HG02970 (cell line): ENCODE results near the gene MARCHF9.
A peak's percentile ranks its signal among the peaks of the same experiment; 100 is the strongest.
"Not testable (repeated sequence)": the region's sequence is repeated elsewhere in the genome, so short reads cannot be mapped to it uniquely, and the experiment has no call there.

ENCODE experiments used
- ATAC-seq: cut with Tn5 transposase; IDR thresholded peaks from one replicate; pipeline ENCODE4 v1.9.1; 2021; ENCODE audit warnings: mild to moderate bottlenecking, moderate library complexity, moderate number of reproducible peaks; ENCODE audit not compliant: unreplicated experiment, low FRiP score

MARCHF9 gene

DNA sequence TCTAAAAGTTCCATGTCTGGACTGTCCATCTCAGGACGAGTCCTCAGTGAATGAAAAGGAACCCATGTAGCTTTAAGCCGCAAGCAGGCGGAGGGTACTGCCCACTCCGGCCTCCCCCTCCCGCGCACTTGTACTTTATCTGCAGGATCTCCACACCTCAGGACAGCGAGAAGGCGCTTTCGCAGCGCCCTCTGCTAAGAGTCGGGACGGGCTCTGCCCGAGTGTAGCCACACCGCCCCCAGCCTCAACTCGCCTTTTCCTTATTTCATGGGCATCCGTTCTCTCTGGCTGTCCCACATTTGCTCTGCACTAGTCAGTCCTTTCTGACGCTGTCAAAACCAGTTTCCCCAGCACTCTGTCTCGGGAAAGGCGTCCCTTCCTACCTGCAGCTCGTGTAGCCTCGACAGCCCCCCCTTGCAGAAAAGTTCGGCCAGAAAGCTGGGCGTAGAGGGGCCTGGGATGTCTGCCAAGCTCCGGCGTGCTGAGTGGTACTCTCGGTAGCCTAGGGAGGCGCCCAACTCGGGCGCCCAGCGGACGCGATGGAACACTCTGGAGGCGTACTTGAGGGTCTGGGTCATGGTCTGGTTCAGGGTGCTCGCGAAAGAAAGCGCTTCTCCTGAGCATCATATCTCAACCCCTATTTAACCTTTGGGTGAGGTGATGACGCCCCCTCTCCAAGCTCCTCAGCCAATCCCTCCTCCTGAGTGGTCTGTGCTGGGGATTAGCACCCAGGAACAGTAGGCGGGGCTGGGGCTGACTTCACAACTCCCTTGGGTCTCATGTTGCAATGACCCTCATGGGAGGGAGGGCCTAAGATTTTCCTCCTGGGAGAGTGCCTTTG lies 11.8 kb downstream of the MARCHF9 start, which contains the start of gene CYP27B1:
TSS of gene CYP27B1 (minus strand) at position 615 of the 841 bp plus-strand sequence. CDS start at position 578, 37 bp downstream.
- ATAC-seq = no peak

DNA sequence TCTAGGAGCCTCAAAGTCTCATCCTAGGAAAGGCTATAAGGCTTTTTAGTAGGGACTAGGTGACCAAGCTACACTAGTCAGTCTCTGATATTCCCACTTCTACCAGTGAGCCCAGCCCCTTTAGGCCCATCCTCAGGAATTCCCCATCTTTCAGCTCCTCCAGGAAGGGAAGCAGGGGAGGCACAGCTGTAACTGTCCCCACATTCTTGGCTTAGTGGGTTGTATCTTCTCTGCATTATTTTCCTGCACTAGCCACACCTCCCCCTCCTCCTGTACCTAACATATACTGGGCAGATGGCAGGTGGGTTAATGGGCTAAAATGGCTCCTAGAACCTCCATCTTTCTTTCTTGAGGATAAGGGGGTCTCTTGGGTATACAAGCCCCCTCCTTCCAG lies 12.4 kb downstream of the MARCHF9 start:
- ATAC-seq = no peak

DNA sequence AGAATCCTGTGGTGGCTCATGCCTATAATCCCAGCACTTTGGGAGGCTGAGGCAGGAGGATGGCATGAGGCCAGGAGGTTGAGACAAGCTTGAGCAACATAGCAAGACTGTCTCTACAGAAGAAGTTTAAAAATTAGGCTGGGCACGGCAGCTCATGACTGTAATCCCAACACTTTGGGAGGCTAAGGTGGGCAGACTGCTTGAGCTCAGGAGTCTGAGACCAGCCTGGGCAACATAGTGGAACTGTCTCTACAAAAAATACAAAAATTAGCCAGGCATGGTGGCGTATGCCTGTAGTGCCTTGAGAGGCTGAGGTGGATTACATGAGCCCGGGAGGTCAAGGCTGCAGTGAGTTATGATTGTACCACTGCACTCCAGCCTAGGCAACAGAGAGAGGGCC lies 13.0 kb downstream of the MARCHF9 start:
- ATAC-seq = no peak

DNA sequence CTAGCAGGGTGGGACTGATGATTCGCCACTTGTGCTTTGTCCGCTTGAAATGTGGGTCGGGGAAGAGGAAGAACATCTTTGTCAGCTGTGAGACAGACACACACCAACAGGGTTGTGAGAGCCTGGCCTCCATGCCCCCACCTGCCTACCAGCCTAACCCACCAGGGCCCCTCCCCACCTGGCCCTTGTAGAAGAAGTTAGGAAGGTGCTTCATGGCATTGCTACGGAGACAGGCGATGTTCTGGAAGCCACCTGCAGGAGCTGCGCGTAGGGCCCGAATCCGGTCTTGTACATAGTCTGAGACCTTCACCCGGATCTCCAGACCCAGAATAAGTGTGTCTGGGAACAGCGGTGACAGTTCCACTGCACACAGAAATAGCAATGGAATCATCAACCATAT lies 14.7 kb downstream of the MARCHF9 start:
- ATAC-seq = no peak

DNA sequence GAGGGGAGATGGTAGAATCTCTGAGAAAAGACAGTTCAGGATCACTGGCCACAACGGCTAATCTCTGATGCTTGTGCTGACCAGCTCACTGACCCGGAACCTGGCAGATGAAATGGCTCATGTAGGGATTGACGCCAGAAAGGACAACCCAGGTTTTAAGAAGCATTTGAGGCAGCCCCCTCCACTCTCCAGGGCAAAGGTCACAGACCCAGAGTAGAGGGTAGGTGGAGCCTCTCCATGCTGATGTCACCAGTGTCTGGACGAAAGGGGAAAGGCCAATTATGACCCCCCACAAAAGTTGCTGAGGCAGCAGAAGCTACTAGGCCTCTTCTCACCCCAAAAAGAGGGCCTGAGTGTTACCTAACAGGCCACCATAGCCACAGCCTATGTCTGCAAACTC lies 15.8 kb downstream of the MARCHF9 start:
- no peak for ATAC-seq

DNA sequence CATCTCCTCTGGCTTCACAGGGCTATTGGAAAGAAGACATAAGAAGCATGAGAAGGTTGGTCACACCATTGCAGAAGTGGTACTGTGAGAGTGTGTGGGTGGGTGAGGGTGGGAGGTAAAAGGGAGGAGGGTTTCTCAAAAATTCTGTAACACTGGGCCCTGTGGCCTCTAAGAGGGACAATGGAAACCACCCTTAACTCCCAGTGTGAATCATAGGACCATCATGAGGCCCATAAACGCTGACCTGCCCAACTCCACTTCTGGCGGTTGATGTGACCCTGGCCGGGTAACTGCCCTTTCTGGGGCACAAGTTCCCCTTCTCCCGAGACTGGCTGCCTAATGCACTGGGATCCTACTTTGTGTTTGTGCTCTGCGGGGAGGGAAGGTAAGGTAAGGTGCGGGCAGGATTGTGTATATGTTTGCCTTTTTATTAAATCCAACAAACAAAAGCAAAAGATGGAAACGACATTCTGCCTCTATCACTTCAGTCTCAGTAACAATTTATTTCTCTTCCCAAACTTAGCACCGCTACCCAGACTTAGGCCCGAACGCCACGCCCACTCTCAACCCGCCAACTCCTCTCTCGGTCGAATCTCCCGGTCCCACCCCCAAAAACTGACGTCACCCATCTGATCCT lies 16.5 kb downstream of the MARCHF9 start:
- peak; percentile 52 for ATAC-seq

DNA sequence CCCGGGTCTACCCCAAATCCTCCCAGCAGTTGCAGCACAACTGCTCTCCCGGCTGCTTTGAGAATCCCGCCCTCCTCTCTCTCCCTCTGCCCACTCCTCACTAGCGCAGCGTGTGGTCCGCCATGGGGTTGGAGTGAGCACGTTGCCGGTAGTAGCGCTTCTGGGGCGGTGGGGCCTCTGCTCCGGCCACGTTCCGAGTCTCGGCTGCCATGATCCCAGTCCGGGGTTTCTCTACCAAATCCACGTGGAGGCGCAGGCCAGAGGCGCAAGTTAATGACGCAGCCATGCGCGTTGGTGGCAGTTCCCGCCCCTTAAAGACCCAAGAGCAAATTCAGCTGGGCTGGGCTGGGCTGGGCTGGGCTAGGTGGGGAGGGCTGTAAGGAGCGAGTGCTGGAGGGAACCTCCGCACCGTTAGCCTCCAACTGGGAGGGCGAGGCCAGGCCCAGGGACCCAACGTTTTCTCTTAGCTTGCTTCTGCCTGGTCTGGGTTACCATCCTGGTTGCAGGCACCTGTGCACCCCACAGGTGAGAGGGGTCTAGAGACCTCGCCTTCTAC lies 17.0 kb downstream of the MARCHF9 start, which contains the start of gene METTL1:
TSS of gene METTL1 (minus strand) at position 233 of the 556 bp plus-strand sequence. CDS start at position 211, 22 bp downstream.
- ATAC-seq = peak; percentile 84

DNA sequence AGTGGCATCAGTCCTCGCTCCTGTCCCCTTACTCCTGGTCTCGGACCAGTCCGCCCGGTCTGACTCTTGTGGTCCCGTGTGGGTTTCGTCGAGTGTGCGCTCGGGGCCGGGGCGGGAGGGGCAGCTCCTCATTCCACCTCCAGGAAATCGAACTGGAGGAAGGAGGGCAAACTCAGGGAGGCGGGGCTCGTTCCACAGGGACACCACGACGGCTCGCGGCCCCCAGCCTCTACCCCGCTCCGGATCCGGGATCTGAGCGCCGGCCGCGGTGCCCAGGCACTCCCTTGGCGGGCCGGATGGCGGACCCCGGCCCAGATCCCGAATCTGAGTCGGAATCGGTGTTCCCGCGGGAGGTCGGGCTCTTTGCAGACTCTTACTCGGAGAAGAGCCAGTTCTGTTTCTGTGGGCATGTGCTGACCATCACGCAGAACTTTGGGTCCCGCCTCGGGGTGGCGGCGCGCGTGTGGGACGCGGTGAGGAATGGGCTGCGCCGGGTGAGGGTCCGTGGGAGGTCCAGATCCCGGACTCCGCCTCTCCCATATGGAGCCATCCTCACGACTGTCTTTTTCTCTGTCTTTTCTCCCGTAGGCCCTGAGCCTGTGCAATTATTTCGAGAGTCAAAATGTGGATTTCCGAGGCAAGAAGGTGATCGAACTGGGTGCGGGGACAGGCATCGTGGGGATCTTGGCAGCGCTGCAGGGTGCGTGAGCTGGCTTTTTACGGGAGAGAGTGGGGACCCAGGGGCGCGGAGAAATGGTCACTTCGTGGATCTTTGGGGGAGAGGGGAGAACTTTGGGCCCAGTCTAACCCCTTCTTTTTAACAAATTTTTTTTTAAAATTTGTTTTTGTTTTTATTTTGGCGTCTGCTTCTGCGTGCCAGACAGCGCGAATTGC lies 17.8 kb downstream of the MARCHF9 start, which contains the start of gene EEF1AKMT3:
TSS of gene EEF1AKMT3 (plus strand) at position 186 of the 894 bp plus-strand sequence. CDS start at position 297, 111 bp downstream.
- ATAC-seq = peak; percentile 5

DNA sequence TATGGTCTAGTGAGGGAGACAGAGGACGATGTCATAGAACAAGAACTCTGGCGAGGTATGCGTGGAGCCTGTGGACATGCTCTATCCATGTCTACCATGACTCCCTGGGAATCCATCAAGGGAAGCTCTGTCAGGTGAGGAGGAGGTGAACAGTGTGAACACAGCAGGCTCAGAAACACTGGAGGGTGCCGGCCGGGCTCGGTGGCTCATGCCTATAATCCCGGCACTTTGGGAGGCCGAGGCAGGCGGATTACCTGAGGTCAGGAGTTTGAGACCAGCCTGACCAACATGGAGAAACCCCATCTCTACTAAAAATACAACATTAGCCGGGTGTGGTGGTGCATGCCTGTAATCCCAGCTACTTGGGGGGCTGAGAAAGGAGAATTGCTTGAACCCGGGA lies 19.7 kb downstream of the MARCHF9 start:
- not testable (repeated sequence) for ATAC-seq

DNA sequence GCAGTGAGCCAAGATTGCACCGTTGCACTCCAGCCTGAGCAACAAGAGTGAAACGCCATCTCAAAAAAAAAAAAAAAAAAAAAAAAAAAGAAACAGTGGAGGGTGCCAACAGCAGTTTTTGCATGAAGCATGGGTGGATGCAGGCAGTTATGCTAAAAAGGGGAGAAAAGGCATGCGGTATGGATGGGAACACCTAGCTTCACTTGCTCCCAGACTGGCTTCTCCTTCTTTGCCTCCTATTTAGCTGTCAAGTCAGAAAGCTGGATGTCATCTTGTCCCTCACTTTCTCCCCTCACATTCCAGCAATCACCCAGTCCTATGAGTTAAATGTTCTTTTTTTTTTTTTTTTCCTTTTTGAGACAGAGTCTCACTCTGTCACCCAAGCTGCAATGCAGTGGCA lies 20.1 kb downstream of the MARCHF9 start:
- ATAC-seq = no peak

DNA sequence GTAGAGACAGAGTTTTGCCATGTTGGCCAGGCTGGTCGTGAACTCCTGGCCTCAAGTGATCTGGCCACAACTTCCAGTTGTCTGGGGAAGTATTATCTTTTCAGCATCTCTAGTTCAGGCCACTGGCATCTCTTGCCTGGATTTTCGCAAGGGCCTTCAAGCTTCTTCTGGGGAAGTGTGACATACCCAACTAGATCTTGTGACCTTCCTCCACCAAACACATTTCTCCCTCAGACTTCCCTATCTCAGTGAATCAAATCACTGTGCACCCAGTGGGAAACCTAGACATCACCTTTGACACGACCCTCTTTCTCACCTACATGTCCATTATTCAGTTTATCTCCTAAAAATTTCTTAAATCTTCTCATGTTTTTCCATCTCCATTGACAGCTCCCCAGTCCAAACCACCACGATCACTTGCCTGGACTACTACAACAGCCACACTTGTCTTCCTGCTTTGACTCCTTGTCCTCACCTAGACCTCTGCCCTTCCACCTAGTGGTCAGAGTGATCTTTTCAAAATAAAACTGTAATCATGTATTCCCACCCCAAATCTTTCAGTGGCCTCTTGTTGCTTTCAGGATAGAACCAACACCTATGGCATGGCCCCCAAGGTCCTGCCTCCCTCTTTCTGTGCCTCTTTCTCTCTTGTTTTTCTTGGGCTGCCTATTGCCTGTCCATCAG lies 20.8 kb downstream of the MARCHF9 start:
- ATAC-seq = no peak

DNA sequence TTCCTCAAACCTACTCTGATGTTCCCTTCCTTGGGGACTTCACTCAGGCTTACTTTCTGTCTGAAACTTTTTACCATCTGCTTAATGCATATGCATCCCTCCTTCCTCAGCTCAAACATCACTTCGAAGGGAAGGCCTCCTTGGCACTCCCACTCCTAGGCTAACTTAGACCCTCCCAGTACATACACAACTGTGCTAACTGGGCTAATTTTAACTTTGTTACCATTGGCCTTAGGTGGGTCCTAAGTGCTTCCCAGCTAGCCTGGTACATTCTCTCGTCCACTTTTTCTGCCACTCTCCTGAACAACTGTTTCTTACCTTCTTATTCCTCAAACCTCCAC lies 21.3 kb downstream of the MARCHF9 start:
- no peak for ATAC-seq

DNA sequence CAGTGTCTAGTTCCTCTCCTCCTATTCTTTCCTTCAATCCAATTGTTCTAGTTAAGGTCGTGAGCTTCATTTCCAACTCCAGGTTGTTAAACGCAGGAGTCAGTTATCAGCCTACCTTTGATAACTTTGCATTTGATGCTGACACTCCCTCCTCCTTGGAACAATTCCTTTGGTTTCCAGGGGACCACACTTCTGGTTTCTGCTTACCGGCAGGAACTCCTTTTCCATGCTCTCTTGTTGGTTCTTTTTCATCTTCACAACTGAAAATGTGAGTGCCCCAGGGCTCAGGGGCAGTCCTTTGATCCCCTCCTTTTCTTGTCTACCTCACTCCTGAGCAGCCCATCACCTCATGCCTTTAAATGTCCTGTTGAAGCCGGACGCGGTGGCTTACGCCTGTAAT lies 22.5 kb downstream of the MARCHF9 start:
- no peak for ATAC-seq

DNA sequence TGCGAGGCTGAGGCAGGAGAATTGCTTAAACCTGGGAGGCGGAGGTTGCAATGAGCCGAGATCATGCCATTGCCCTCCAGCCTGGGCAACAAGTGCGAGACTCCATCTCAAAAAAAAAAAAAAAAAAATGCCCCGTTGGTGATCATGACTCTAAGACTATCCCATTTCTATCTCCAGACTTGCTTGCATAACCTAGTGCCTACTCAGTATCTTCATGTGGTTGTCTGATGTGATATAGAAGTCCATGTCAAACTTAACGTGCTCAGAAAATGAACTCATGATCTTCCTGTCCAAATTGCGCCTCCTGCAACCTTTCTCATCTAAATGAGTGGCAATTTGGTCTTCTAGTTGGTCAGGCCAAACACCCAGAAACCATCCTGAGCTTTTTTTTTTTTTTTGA lies 23.0 kb downstream of the MARCHF9 start:
- no peak for ATAC-seq

DNA sequence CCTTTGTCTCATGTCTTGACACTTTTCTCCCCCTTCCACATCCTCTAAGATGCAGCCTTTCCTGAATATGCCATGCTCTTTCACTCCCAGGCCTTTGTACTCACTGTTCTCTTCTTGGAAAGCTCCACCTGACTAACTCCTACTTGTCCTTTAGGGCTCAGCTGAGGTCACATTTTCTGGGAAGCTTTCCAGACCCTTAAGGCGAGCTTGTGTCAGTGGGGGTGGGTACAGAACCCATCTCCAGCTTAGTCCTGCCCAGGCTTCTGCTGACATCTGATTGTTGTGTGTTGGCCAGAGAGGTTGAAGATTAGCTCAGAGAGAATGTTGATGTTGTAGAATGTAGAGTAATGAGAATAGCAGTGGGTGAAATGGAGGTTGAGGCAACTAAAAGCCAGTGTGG lies 24.8 kb downstream of the MARCHF9 start:
- ATAC-seq = no peak

DNA sequence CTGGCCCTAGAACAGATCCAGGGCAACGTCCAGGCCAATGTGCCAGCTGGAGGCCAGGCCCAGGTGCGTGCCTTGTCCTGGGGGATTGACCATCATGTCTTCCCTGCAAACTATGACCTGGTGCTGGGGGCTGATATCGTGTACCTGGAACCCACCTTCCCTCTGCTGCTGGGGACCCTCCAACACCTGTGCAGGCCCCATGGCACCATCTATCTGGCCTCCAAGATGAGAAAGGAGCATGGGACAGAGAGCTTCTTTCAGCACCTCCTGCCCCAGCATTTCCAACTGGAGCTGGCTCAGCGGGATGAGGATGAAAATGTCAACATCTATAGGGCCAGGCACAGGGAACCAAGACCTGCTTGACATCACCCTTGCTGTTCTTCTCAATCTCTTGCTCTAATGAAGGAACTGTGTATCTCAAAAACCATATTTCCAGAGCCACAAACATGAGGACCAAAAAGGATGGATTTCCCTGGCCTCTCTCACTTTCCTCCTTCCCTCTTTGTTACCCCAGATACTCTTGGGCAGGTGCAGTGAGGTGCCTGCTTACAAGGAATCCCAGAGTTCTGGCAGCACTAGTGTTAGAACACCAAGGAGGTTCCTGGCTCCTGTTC lies 25.5 kb downstream of the MARCHF9 start:
- ATAC-seq = no peak

DNA sequence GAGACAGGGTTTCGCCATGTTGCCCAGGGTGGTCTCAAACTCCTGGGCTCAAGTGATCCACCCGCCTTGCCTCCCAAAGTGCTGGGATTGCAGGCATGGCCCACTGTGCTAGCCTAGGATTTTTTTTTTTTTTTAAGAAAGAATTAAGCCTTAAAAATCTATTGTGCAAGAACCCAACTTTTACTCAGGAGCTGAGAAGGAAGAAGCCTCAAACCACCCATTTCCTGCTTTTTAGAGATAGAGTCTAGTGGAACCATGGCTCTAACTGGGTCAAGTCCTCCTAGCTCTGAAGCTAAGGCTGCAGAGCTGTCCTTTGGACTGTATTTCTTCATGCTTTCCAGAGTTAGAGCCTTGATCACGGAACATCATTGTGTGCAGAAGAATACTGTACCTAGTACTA lies 26.3 kb downstream of the MARCHF9 start:
- ATAC-seq = no peak

DNA sequence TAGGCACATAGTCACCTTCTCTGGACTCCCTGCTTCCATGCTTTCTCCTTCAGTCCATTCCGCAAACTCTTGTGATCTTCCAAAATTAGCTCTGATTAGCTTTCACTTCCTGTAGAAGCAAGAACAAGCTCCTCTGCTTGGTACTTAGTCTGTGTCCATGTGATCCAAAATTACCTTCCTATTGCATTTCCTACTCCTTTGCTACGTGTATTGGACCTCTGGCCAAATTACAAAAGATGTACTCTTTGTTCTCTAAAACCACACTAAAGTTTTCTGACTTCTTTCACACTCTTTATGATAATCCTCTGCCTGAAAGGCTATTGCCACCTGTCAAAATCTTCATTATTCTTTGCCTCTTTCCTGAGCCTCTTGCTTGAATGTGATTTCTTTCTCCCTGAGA lies 26.9 kb downstream of the MARCHF9 start:
- no peak for ATAC-seq

DNA sequence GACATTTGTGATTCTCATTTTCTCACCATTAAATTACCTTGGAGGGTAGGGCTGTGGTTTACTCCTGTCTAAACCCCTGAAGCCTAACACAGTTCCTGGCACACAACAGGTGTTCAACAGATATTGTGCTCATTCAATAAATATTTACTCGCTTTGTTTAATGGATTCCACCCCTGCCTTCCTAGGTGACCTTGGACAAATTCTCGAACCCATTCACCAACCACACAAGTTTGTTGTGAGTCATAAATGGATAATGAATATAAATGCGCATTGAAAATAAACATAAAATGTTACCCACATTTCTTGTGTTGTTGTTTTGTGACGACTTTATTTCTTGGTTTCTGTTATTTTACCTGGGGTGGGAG lies 27.3 kb downstream of the MARCHF9 start:
- peak; percentile 10 for ATAC-seq
